ENCODE measurements around the gene PEX10.
"Not testable (repeated sequence)": the region's sequence is repeated elsewhere in the genome, so short reads cannot be mapped to it uniquely, and the experiment has no call there.

The PEX10 gene

GRCh38 chr1:2412395-2412772 is at the start of gene PEX10:
TSS of gene PEX10 (minus strand) at chr1:2412564. CDS start at chr1:2412502, 62 bp downstream.
- Histone ChIP-seq H3K4me3 (ENCODE audit: low read depth, low read length) (peak within 1 kb of the TSS; percentile 88), H3K36me3 (ENCODE audit: control insufficient read depth, insufficient read depth, low read length) (peaks cover 4% of the 10 kb centered on the region), H3K27me3 (ENCODE audit: control insufficient read depth, insufficient read depth, low read length) (no peaks in the 10 kb centered on the region), H3K9ac (ENCODE audit: low read depth, low read length) (peak within 1 kb of the TSS; percentile 76), H3K4me1 (ENCODE audit: control insufficient read depth, insufficient read depth, low read length) (peaks cover 5% of the 10 kb centered on the region), H3K9me3 (ENCODE audit: control insufficient read depth, insufficient read depth, low read length) (no peaks in the 10 kb centered on the region)

GRCh38 chr1:2460996-2461751 is 48.8 kb upstream of the PEX10 start:
- no peaks in the 10 kb centered on the region for H3K9me3 ChIP-seq (ENCODE audit: control insufficient read depth, insufficient read depth, low read length)
- no peak overlapping the region for H3K4me3 ChIP-seq (ENCODE audit: low read depth, low read length)
- H3K27me3 ChIP-seq (ENCODE audit: control insufficient read depth, insufficient read depth, low read length), result no peaks in the 10 kb centered on the region
- no peaks in the 10 kb centered on the region for H3K4me1 ChIP-seq (ENCODE audit: control insufficient read depth, insufficient read depth, low read length)
- no peak overlapping the region for H3K9ac ChIP-seq (ENCODE audit: low read depth, low read length)
- H3K36me3 ChIP-seq (ENCODE audit: control insufficient read depth, insufficient read depth, low read length), result no peaks in the 10 kb centered on the region

- Histone ChIP-seq H3K4me1 (ENCODE audit: control insufficient read depth, insufficient read depth, low read length) (no peaks in the 10 kb centered on the region), H3K9me3 (ENCODE audit: control insufficient read depth, insufficient read depth, low read length) (no peaks in the 10 kb centered on the region), H3K4me3 (ENCODE audit: low read depth, low read length) (no peak overlapping the region), H3K27me3 (ENCODE audit: control insufficient read depth, insufficient read depth, low read length) (no peaks in the 10 kb centered on the region), H3K9ac (ENCODE audit: low read depth, low read length) (no peak overlapping the region), H3K36me3 (ENCODE audit: control insufficient read depth, insufficient read depth, low read length) (no peaks in the 10 kb centered on the region)
Measured at GRCh38 chr1:2460203-2460602, 47.8 kb upstream of the PEX10 start.

- H3K9ac ChIP-seq (ENCODE audit: low read depth, low read length), result no peak overlapping the region
- no peaks in the 10 kb centered on the region for H3K36me3 ChIP-seq (ENCODE audit: control insufficient read depth, insufficient read depth, low read length)
- no peaks in the 10 kb centered on the region for H3K4me1 ChIP-seq (ENCODE audit: control insufficient read depth, insufficient read depth, low read length)
- H3K27me3 ChIP-seq (ENCODE audit: control insufficient read depth, insufficient read depth, low read length), result no peaks in the 10 kb centered on the region
- no peaks in the 10 kb centered on the region for H3K9me3 ChIP-seq (ENCODE audit: control insufficient read depth, insufficient read depth, low read length)
- no peak overlapping the region for H3K4me3 ChIP-seq (ENCODE audit: low read depth, low read length)
Measured at GRCh38 chr1:2459757-2460156, 47.4 kb upstream of the PEX10 start.

GRCh38 chr1:2459102-2459753 is 46.9 kb upstream of the PEX10 start:
- not testable (repeated sequence) for H3K4me1 ChIP-seq (ENCODE audit: control insufficient read depth, insufficient read depth, low read length); H3K27me3 ChIP-seq (ENCODE audit: control insufficient read depth, insufficient read depth, low read length); H3K36me3 ChIP-seq (ENCODE audit: control insufficient read depth, insufficient read depth, low read length); H3K9ac ChIP-seq (ENCODE audit: low read depth, low read length); H3K4me3 ChIP-seq (ENCODE audit: low read depth, low read length); H3K9me3 ChIP-seq (ENCODE audit: control insufficient read depth, insufficient read depth, low read length)

- Histone ChIP-seq H3K36me3 (ENCODE audit: control insufficient read depth, insufficient read depth, low read length) (no peaks in the 10 kb centered on the region), H3K27me3 (ENCODE audit: control insufficient read depth, insufficient read depth, low read length) (no peaks in the 10 kb centered on the region), H3K4me1 (ENCODE audit: control insufficient read depth, insufficient read depth, low read length) (no peaks in the 10 kb centered on the region), H3K9ac (ENCODE audit: low read depth, low read length) (no peak overlapping the region), H3K4me3 (ENCODE audit: low read depth, low read length) (no peak overlapping the region), H3K9me3 (ENCODE audit: control insufficient read depth, insufficient read depth, low read length) (no peaks in the 10 kb centered on the region)
Measured at GRCh38 chr1:2458687-2459086, 46.3 kb upstream of the PEX10 start.

GRCh38 chr1:2457444-2457843 is 45.1 kb upstream of the PEX10 start:
- Histone ChIP-seq H3K9ac (ENCODE audit: low read depth, low read length) (no peak overlapping the region), H3K4me1 (ENCODE audit: control insufficient read depth, insufficient read depth, low read length) (no peaks in the 10 kb centered on the region), H3K9me3 (ENCODE audit: control insufficient read depth, insufficient read depth, low read length) (no peaks in the 10 kb centered on the region), H3K36me3 (ENCODE audit: control insufficient read depth, insufficient read depth, low read length) (no peaks in the 10 kb centered on the region), H3K27me3 (ENCODE audit: control insufficient read depth, insufficient read depth, low read length) (no peaks in the 10 kb centered on the region), H3K4me3 (ENCODE audit: low read depth, low read length) (no peak overlapping the region)

GRCh38 chr1:2455757-2456156 is 43.4 kb upstream of the PEX10 start:
- H3K4me1 ChIP-seq (ENCODE audit: control insufficient read depth, insufficient read depth, low read length), result no peaks in the 10 kb centered on the region
- H3K9me3 ChIP-seq (ENCODE audit: control insufficient read depth, insufficient read depth, low read length), result no peaks in the 10 kb centered on the region
- H3K9ac ChIP-seq (ENCODE audit: low read depth, low read length), result no peak overlapping the region
- H3K36me3 ChIP-seq (ENCODE audit: control insufficient read depth, insufficient read depth, low read length), result no peaks in the 10 kb centered on the region
- no peaks in the 10 kb centered on the region for H3K27me3 ChIP-seq (ENCODE audit: control insufficient read depth, insufficient read depth, low read length)
- H3K4me3 ChIP-seq (ENCODE audit: low read depth, low read length), result no peak overlapping the region

- Histone ChIP-seq H3K9ac (ENCODE audit: low read depth, low read length) (no peak overlapping the region), H3K36me3 (ENCODE audit: control insufficient read depth, insufficient read depth, low read length) (no peaks in the 10 kb centered on the region), H3K27me3 (ENCODE audit: control insufficient read depth, insufficient read depth, low read length) (no peaks in the 10 kb centered on the region), H3K4me3 (ENCODE audit: low read depth, low read length) (no peak overlapping the region), H3K9me3 (ENCODE audit: control insufficient read depth, insufficient read depth, low read length) (no peaks in the 10 kb centered on the region), H3K4me1 (ENCODE audit: control insufficient read depth, insufficient read depth, low read length) (no peaks in the 10 kb centered on the region)
Measured at GRCh38 chr1:2454227-2454626, 41.9 kb upstream of the PEX10 start.

- Histone ChIP-seq H3K9me3 (ENCODE audit: control insufficient read depth, insufficient read depth, low read length) (no peaks in the 10 kb centered on the region), H3K4me3 (ENCODE audit: low read depth, low read length) (no peak overlapping the region), H3K27me3 (ENCODE audit: control insufficient read depth, insufficient read depth, low read length) (no peaks in the 10 kb centered on the region), H3K36me3 (ENCODE audit: control insufficient read depth, insufficient read depth, low read length) (no peaks in the 10 kb centered on the region), H3K4me1 (ENCODE audit: control insufficient read depth, insufficient read depth, low read length) (no peaks in the 10 kb centered on the region), H3K9ac (ENCODE audit: low read depth, low read length) (no peak overlapping the region)
Measured at GRCh38 chr1:2452932-2453315, 40.6 kb upstream of the PEX10 start.

- H3K4me3 ChIP-seq (ENCODE audit: low read depth, low read length), result no peak overlapping the region
- H3K9ac ChIP-seq (ENCODE audit: low read depth, low read length), result no peak overlapping the region
- H3K9me3 ChIP-seq (ENCODE audit: control insufficient read depth, insufficient read depth, low read length), result no peaks in the 10 kb centered on the region
- no peaks in the 10 kb centered on the region for H3K27me3 ChIP-seq (ENCODE audit: control insufficient read depth, insufficient read depth, low read length)
- H3K4me1 ChIP-seq (ENCODE audit: control insufficient read depth, insufficient read depth, low read length), result no peaks in the 10 kb centered on the region
- H3K36me3 ChIP-seq (ENCODE audit: control insufficient read depth, insufficient read depth, low read length), result no peaks in the 10 kb centered on the region
Measured at GRCh38 chr1:2452201-2452931, 40.0 kb upstream of the PEX10 start.

- H3K36me3 ChIP-seq (ENCODE audit: control insufficient read depth, insufficient read depth, low read length), result no peaks in the 10 kb centered on the region
- H3K9me3 ChIP-seq (ENCODE audit: control insufficient read depth, insufficient read depth, low read length), result no peaks in the 10 kb centered on the region
- no peak overlapping the region for H3K4me3 ChIP-seq (ENCODE audit: low read depth, low read length)
- no peak overlapping the region for H3K9ac ChIP-seq (ENCODE audit: low read depth, low read length)
- no peaks in the 10 kb centered on the region for H3K4me1 ChIP-seq (ENCODE audit: control insufficient read depth, insufficient read depth, low read length)
- no peaks in the 10 kb centered on the region for H3K27me3 ChIP-seq (ENCODE audit: control insufficient read depth, insufficient read depth, low read length)
Measured at GRCh38 chr1:2451741-2452140, 39.4 kb upstream of the PEX10 start.
